Endothelial cell of umbilical vein (primary cell): ENCODE measurements around the gene ZNF516. TPM values are rescaled to one million over a fixed set of nuclear protein-coding genes. Genes with fewer than 3 reads are reported as not detected.

Source experiments
- BruUV-seq: library from RNA; stranded (reverse); fragments of 400-500 nt; replicated peaks from 2 replicates; lab custom pipeline; 2021; lab: Mats Ljungman, UMichigan
- CTCF ChIA-PET: fragments of 300-600, 350-600 bp; sonication (Branson Sonifier 250); formaldehyde crosslinking; loops from one replicate; lab custom pipeline; 2021; ENCODE audit warnings: antibody characterized with exemption, inconsistent platforms; lab: Charles Lee
- POLR2A ChIA-PET: fragments of 300-600, 350-600 bp; sonication (Branson Sonifier 250); formaldehyde crosslinking; loops from one replicate; lab custom pipeline; 2021; ENCODE audit warnings: antibody characterized with exemption, inconsistent platforms; lab: Charles Lee
- DNase-seq: peaks from one replicate; pipeline ENCODE4 v3.0.0-alpha.2; 2011; ENCODE audit warnings: low read depth, low spot score
- FAIRE-seq: peaks from 2 replicates; lab custom pipeline; 2011; peaks lifted over from hg19 to GRCh38; lab: Jason Lieb, UNC
- H2AFZ ChIP-seq: 2 replicates; pipeline ENCODE4 v1.6.0; 2012; ENCODE audit warnings: low read depth, low read length, control low read depth, inconsistent platforms
- H3K27ac ChIP-seq: 2 replicates; pipeline ENCODE4 v1.5.1; 2011; ENCODE audit warnings: low read depth, mild to moderate bottlenecking, control low read depth, low read length, moderate library complexity; ENCODE audit not compliant: insufficient read depth
- H3K27me3 ChIP-seq, 2 experiments: 2 replicates each; pipeline versions ENCODE4 v1.6.0 to v1.6.1; 2011; ENCODE audit warnings: low read length in 2 of 2, mixed read lengths in 1 of 2; ENCODE audit not compliant: control insufficient read depth in 2 of 2, insufficient read depth in 2 of 2
- H3K36me3 ChIP-seq, 2 experiments: 2 replicates in 1 of 2; 3 replicates in 1 of 2; pipeline ENCODE4 v1.5.1; 2011; ENCODE audit warnings: low read length in 2 of 2, mild to moderate bottlenecking in 1 of 2, moderate library complexity in 1 of 2; ENCODE audit not compliant: control insufficient read depth in 2 of 2, insufficient read depth in 2 of 2; ENCODE audit errors: extremely low read depth in 1 of 2
- H3K4me1 ChIP-seq: 3 replicates; pipeline ENCODE4 v1.5.1; 2011; ENCODE audit warnings: mild to moderate bottlenecking, low read length; ENCODE audit not compliant: control insufficient read depth, insufficient read depth; ENCODE audit errors: extremely low read depth
- H3K4me2 ChIP-seq: 2 replicates; pipeline ENCODE4 v1.6.1; 2011; ENCODE audit warnings: low read length, control low read depth, mixed read lengths; ENCODE audit not compliant: insufficient read depth
- H3K4me3 ChIP-seq, 3 experiments: fragments of 200-600 bp in 1 of 3; sonication (generic), shearing (Covaris generic) in 1 of 3; replicated peaks in 1 of 3; 2 replicates each; pipeline ENCODE4 v1.5.1; 2011 to 2016; ENCODE audit warnings: control low read depth in 3 of 3, low read length in 3 of 3, mild to moderate bottlenecking in 2 of 3, inconsistent platforms in 1 of 3, low read depth in 1 of 3, moderate library complexity in 1 of 3; ENCODE audit not compliant: insufficient read depth in 1 of 3
- H3K79me2 ChIP-seq: 2 replicates; pipeline ENCODE4 v1.6.0; 2012; ENCODE audit warnings: low read length, inconsistent platforms; ENCODE audit not compliant: control insufficient read depth, insufficient read depth
- H3K9ac ChIP-seq: replicated peaks from 2 replicates; pipeline ENCODE3; 2011; ENCODE audit warnings: low read length, control low read depth; ENCODE audit not compliant: insufficient read depth; ENCODE audit errors: extremely low read depth
- H3K9me1 ChIP-seq: replicated peaks from 3 replicates; pipeline ENCODE4 v1.6.0; 2011; ENCODE audit warnings: mild to moderate bottlenecking, low read length; ENCODE audit not compliant: control insufficient read depth, insufficient read depth; ENCODE audit errors: extremely low read depth
- H3K9me3 ChIP-seq: replicated peaks from 2 replicates; pipeline ENCODE4 v1.5.1; 2012; ENCODE audit warnings: low read length, inconsistent platforms; ENCODE audit not compliant: control insufficient read depth, insufficient read depth
- H4K20me1 ChIP-seq: replicated peaks from 2 replicates; pipeline ENCODE3; 2011; ENCODE audit warnings: mild to moderate bottlenecking, low read length; ENCODE audit not compliant: control insufficient read depth, insufficient read depth; ENCODE audit errors: extremely low read depth
- EZH2 ChIP-seq: IDR thresholded peaks from 2 replicates; pipeline ENCODE4 v1.6.1; 2012; ENCODE audit warnings: borderline replicate concordance, low read depth, mild to moderate bottlenecking, moderate library complexity, low read length, inconsistent platforms; ENCODE audit not compliant: severe bottlenecking
- FOS ChIP-seq: IDR thresholded peaks from 2 replicates; pipeline ENCODE4 v1.6.1; 2011; ENCODE audit warnings: mild to moderate bottlenecking, low read length, moderate library complexity, borderline replicate concordance; ENCODE audit not compliant: insufficient read depth
- GATA2 ChIP-seq: IDR thresholded peaks from 2 replicates; pipeline ENCODE4 v1.7.0; 2011; ENCODE audit warnings: low read depth, mild to moderate bottlenecking, moderate library complexity, mixed read lengths, low read length; ENCODE audit not compliant: insufficient read length, insufficient read depth
- JUN ChIP-seq: IDR thresholded peaks from 2 replicates; pipeline ENCODE4 v1.6.1; 2011; ENCODE audit warnings: borderline replicate concordance, low read depth; ENCODE audit not compliant: insufficient read length, insufficient read depth
- MYC ChIP-seq: IDR thresholded peaks from one replicate; pipeline ENCODE4 v1.6.1; 2011; ENCODE audit warnings: mild to moderate bottlenecking, low read depth, low read length
- POLR2A ChIP-seq: IDR thresholded peaks from 2 replicates; pipeline ENCODE4 v1.6.1; 2012; ENCODE audit warnings: low read depth, mild to moderate bottlenecking, control low read depth, low read length
- POLR2AphosphoS5 ChIP-seq: IDR thresholded peaks from 2 replicates; pipeline ENCODE4 v1.6.1; 2012; ENCODE audit warnings: low read depth, mild to moderate bottlenecking, control low read depth, low read length, moderate library complexity; ENCODE audit not compliant: insufficient read depth
- dilution Hi-C: fragments of 300-500 bp; cut with MboI; formaldehyde crosslinking; loops from one replicate; pipeline ENCODE4 v1.15.0; 2019; ENCODE audit warnings: low sequenced_read_pairs; ENCODE audit not compliant: extremely low pct_ligation_motif_present
- intact Hi-C: fragments of 100-400 bp; cut with micrococcal nuclease; formaldehyde crosslinking; loops from one replicate; pipeline ENCODE4 v1.10.0; 2022
- polyA plus RNA-seq, 4 experiments: library from polyadenylated mRNA; depleted of rRNA in 3 of 4; stranded (reverse) in 3 of 4; unstranded in 1 of 4; fragments of >200 nt; gene quantifications; 2 replicates each; pipeline versions ENCODE4 v1.2.1 to v1.2.3, GENCODE V29; 2011 to 2012; ENCODE audit warnings: missing spikeins in 1 of 4
- total RNA-seq: library from RNA; stranded (reverse); gene quantifications from 2 replicates; pipeline ENCODE4 v1.2.3, GENCODE V29; 2021
- TF ChIP-seq, protein P1 (sequence below), 2 donors: IDR thresholded peaks; 1 replicate in 1 of 2; 2 replicates in 1 of 2; pipeline ENCODE4 v1.5.1; 2011; ENCODE audit warnings: low read length in 2 of 2, mild to moderate bottlenecking in 2 of 2, moderate library complexity in 2 of 2, control low read depth in 1 of 2, inconsistent platforms in 1 of 2, low read depth in 1 of 2; ENCODE audit not compliant: insufficient read depth in 1 of 2; ENCODE audit errors: extremely low read depth in 1 of 2
- TF ChIP-seq, protein P2 (sequence below): IDR thresholded peaks from 2 replicates; pipeline ENCODE4 v1.6.1; 2011; ENCODE audit not compliant: insufficient read depth, insufficient read length

ZNF516 gene
- total and polyA plus RNA-seq, 2 donors (not counting 3 experiments of a cell fraction or from before 2014, with no cell fraction given), result 3.6 to 19.1 TPM

DNA sequence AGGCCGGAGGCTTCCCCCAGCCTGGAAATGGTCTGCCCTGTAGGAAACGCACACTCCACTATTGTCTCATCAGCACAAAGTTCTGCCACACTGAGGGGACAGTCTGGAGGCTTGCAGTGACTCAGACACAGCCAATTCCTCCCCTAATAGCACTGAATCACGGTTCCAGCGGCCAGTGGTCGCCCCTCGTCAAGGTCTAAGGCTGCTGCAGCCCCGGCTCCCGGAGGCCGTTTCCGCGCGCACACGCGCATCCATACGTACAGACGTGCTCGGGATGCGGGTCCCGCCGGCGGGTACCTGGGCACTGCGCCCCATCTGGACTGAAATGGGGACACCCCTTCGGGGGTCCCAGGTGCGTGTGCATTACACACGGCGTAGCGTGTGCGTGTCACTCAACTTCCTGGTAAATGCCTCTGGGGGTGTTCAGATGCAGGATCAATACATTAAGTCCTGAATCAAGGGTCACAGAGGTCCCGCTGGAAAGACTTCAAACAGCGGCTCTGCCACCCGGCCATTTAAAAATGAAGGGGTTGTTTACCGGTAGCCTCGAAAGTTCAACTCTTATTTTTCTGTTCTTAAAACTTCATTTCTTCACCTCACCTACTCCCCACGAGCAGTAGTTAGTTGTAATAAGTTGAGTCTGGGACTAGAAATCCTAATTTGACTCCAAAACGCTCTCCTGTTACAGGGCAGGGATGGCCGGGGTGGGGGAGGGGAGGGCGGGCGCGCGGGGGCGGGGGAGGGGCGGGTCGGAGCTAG is 572 bp upstream of the ZNF516 start:
- ChIA-PET POLR2A (no interaction called here), CTCF (interaction anchor here (1.9 kb wide), 1 partner anchor 214 kb away, joined by 5 read pairs; no protein-coding TSS in a partner anchor)
- no TSS peak for BruUV-seq
- TF ChIP-seq, protein P1, sequence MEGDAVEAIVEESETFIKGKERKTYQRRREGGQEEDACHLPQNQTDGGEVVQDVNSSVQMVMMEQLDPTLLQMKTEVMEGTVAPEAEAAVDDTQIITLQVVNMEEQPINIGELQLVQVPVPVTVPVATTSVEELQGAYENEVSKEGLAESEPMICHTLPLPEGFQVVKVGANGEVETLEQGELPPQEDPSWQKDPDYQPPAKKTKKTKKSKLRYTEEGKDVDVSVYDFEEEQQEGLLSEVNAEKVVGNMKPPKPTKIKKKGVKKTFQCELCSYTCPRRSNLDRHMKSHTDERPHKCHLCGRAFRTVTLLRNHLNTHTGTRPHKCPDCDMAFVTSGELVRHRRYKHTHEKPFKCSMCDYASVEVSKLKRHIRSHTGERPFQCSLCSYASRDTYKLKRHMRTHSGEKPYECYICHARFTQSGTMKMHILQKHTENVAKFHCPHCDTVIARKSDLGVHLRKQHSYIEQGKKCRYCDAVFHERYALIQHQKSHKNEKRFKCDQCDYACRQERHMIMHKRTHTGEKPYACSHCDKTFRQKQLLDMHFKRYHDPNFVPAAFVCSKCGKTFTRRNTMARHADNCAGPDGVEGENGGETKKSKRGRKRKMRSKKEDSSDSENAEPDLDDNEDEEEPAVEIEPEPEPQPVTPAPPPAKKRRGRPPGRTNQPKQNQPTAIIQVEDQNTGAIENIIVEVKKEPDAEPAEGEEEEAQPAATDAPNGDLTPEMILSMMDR (IDR thresholded peaks at IDR 0.05; ENCODE audit: extremely low read depth in 1 of 2, insufficient read depth in 1 of 2, low read depth in 1 of 2, low read length in 2 of 2), result no peak
- TF ChIP-seq GATA2, result no peak
- peak; percentile 66 for TF ChIP-seq EZH2
- TF ChIP-seq JUN, result no peak
- peak; percentile 22 for TF ChIP-seq POLR2A
- TF ChIP-seq MYC, result no peak
- peak; percentile 24 for TF ChIP-seq FOS
- TF ChIP-seq, protein P2, sequence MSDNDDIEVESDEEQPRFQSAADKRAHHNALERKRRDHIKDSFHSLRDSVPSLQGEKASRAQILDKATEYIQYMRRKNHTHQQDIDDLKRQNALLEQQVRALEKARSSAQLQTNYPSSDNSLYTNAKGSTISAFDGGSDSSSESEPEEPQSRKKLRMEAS, result no peak
- TF ChIP-seq POLR2AphosphoS5, result no peak
- intact Hi-C loops, result loop anchor here (10.0 kb wide), 1 partner anchor 1281 kb away; the partner anchor contains the start of gene TSHZ1
- Histone ChIP-seq H3K4me2 (peak overlapping the region; percentile 88), H3K4me3 (peak overlapping the region; percentile 46 to 80 (median 75)), H3K9me3 (no peaks in the 10 kb centered on the region), H3K4me1 (peaks cover 21% of the 10 kb centered on the region), H3K79me2 (no peaks in the 10 kb centered on the region), H3K27me3 (peaks cover 8 to 12% of the 10 kb centered on the region in 2 experiments), H3K36me3 (no peaks in the 10 kb centered on the region), H2AFZ (peak overlapping the region; percentile 91), H3K27ac (no peak overlapping the region), H4K20me1 (no peaks in the 10 kb centered on the region), H3K9ac (peak overlapping the region; percentile 48), H3K9me1 (no peaks in the 10 kb centered on the region)
- dilution Hi-C loops, result no loop called here
- FAIRE-seq, result peak; percentile 72
- no peak for DNase-seq
